Measurements from ENCODE around the gene FOXL3.
"Not testable (repeated sequence)": the region's sequence is repeated elsewhere in the genome, so short reads cannot be mapped to it uniquely, and the experiment has no call there.

Gene FOXL3

GRCh38 chr7:292226-292625, 2.3 kb downstream of the FOXL3 start:
- DNase-seq: no peak

GRCh38 chr7:292826-293225, 2.9 kb downstream of the FOXL3 start:
- DNase-seq: no peak

GRCh38 chr7:293681-294439, 3.9 kb downstream of the FOXL3 start:
- DNase-seq: no peak

GRCh38 chr7:294440-295154, 4.6 kb downstream of the FOXL3 start:
- DNase-seq: no peak

GRCh38 chr7:295155-296154, 5.5 kb downstream of the FOXL3 start:
- DNase-seq: no peak

GRCh38 chr7:296373-296945, 6.5 kb downstream of the FOXL3 start:
- no peak for DNase-seq

- DNase-seq: not testable (repeated sequence)
Observed at GRCh38 chr7:297141-297540, 7.2 kb downstream of the FOXL3 start.

GRCh38 chr7:297611-298374, 7.8 kb downstream of the FOXL3 start:
- no peak for DNase-seq

GRCh38 chr7:298375-298702, 8.4 kb downstream of the FOXL3 start:
- DNase-seq: no peak

- DNase-seq: no peak
Observed at GRCh38 chr7:298743-299142, 8.8 kb downstream of the FOXL3 start.

GRCh38 chr7:299169-299568, 9.2 kb downstream of the FOXL3 start:
- DNase-seq: no peak

- no peak for DNase-seq
Observed at GRCh38 chr7:299628-300027, 9.7 kb downstream of the FOXL3 start.

GRCh38 chr7:300048-300447, 10.1 kb downstream of the FOXL3 start:
- DNase-seq: no peak

GRCh38 chr7:300546-301290, 10.7 kb downstream of the FOXL3 start:
- DNase-seq: no peak

GRCh38 chr7:301291-302053, 11.5 kb downstream of the FOXL3 start:
- no peak for DNase-seq

- no peak for DNase-seq
Observed at GRCh38 chr7:302054-302992, 12.4 kb downstream of the FOXL3 start.

GRCh38 chr7:303425-303824, 13.5 kb downstream of the FOXL3 start:
- no peak for DNase-seq

- no peak for DNase-seq
Observed at GRCh38 chr7:303884-304573, 14.1 kb downstream of the FOXL3 start.

All from CD4-positive, alpha-beta T cell treated with Interferon gamma for 1 hour (primary cell).